ENCODE results near the gene DHRS9. TPM values are rescaled to one million over a fixed set of nuclear protein-coding genes. Genes with fewer than 3 reads are reported as not detected.
"Not testable (repeated sequence)": the region's sequence is repeated elsewhere in the genome, so short reads cannot be mapped to it uniquely, and the experiment has no call there.

DHRS9 gene
- total RNA-seq, 2 experiments from 2014 or later = not detected

DNA sequence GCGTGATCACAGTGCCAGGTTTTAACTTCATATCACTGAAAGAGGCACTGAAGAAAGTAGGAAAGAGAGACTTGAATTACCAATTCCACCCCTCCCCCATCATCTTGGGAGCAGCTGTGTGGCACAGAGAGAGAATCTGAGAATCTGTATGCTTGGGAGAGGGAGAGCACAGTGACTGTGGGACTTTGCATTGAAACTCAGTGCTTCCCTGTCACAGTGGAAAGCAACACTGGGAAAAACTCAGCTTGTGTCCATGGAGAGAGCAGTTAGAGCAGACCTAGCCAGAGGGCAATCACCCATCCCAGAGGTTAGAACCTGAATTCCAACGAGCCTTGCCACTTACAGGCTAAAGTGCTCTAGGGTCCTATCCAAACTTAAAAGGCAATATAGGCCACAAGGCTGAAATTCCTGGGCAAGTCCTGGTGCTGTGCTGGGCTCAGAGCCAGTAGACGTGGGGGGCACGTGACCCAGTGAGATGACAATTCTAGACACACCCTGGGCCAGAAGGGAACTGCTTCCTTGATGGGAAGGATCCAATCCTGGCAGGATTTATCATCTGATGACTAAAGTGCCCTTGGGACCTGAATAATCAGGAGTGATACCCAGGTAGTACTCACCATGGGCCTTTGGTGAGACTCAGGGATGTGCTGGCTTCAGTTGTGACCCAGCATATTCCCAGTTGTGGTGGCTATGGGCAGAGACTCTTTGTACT is 22.8 kb upstream of the DHRS9 start:
- DNase-seq = no peak
- POLR2A ChIA-PET = no interaction called here
- H3K9me3 Mint-ChIP-seq = peaks cover 24% of the 10 kb centered on the region
- H3K4me1 Mint-ChIP-seq = peaks cover under 1% of the 10 kb centered on the region
- peaks cover 5% of the 10 kb centered on the region for H3K36me3 Mint-ChIP-seq (ENCODE audit: low read depth)
- no peak overlapping the region for H3K27ac Mint-ChIP-seq
- H3K27me3 Mint-ChIP-seq = no peaks in the 10 kb centered on the region
- H3K4me3 Mint-ChIP-seq = no peak overlapping the region
- CTCF ChIA-PET = interaction anchor here (1.4 kb wide), 1 partner anchor 63 kb away, joined by 5 read pairs; no protein-coding TSS in a partner anchor

DNA sequence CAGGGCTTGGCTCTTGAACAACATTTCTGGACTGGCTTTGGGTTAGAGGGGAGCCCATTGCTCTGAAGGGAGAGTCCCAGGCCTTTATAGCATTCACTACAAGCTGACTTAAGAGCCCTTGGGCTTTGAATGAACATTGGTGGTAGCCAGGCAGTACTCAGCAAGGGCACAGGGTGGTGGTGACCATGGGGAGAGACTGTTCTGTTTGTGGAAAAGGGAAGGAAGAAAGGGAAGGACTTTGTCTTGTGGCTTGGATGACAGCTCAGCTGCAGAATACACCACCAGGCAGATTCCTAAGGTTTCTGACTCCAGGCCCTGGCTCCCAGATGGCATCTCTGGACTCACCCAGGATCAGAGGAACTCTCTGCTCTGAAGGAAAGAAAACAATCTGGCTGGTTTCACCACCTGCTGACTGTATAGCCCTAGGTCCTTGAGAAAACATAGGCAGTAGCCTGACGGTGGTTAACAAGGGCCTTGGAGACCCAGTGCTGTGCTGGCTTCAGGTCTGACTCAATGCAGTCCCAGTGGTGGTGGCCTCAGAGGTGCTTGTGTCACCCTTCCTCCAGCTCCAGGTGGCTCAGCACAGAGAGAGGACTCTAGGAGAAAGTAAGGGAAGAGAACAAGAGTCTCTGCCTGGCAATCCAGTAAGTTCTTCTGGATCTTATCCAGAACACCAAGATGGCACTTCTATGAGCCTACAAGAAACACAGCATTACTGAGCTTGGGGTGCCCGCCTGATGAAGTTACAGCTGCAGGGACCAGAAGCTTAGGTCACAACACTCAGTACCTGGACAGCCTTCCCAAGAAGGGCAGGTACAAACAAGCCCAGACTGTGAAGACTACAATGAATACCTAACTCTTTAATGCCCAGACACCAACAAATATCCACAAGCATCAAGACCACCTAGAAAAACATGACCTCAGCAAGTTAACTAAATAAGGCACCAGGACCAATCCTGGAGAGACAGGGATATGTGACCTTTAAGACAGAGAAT is 21.8 kb upstream of the DHRS9 start:
- POLR2A ChIA-PET = no interaction called here
- CTCF ChIA-PET = no interaction called here

DNA sequence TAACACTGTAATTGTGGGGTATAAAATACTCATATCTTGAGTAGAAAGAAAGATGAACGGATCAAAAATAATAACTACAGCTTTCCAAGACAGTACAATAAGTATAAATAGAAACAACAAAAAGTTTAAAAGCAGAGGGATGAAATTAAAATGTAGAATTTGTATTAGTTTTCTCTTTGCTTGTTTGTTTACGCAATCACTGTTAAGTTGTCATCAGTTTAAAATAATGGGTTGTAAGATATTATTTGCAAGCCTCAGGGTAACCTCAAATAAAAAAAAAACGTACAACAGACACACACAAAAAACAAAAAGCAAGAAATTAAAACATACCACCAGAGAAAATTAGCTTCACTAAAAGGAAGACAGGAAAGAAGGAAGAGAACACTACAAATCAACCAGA is 20.2 kb upstream of the DHRS9 start:
- Mint-ChIP-seq H3K36me3 (ENCODE audit: low read depth) (no peaks in the 10 kb centered on the region), H3K27ac (no peak overlapping the region), H3K27me3 (no peaks in the 10 kb centered on the region), H3K4me1 (no peaks in the 10 kb centered on the region), H3K9me3 (peaks cover 7% of the 10 kb centered on the region), H3K4me3 (no peak overlapping the region)
- ChIA-PET POLR2A (no interaction called here), CTCF (no interaction called here)
- DNase-seq = no peak

More for the DNA sequence above, 21.8 kb upstream of the DHRS9 start:
- H3K4me1 Mint-ChIP-seq = no peaks in the 10 kb centered on the region
- peaks cover 5% of the 10 kb centered on the region for H3K36me3 Mint-ChIP-seq (ENCODE audit: low read depth)
- no peak for DNase-seq
- H3K27ac Mint-ChIP-seq = no peak overlapping the region
- peaks cover 18% of the 10 kb centered on the region for H3K9me3 Mint-ChIP-seq
- H3K27me3 Mint-ChIP-seq = no peaks in the 10 kb centered on the region
- H3K4me3 Mint-ChIP-seq = no peak overlapping the region

DNA sequence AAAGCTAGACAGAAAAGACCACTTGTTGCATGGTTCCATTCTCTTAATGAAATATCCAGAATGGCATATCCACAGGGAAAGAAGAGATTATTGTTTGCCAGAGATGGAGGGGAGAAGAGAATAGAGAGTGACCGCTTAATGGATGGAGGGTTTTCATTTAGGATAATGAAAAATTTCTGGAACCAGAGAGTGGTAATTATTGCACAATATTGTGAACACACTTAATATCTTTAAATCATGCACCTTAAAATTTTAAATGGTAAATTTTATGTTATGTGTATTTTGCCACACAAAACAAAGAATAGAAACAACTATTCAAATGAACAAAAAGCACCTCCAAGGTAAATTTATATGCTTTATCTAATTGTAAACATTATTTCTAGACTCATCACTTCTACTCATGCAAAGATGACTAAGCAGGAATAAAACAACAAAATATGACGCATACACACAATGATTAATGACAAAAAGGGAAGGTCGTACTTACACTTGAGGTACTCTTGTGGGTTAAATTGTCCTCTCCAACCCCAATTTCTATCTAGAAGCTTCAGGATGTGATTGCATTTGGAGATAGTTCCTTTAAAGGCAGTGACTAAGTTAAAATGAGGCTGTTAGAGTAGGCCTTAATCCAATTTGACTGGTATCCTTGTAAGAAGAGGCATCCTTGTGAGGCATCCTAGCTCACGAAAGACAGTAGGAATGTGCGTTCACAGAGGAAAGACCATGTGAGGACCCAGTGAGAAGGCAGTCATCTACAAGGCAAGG is 18.7 kb upstream of the DHRS9 start:
- peaks cover 6% of the 10 kb centered on the region for H3K36me3 Mint-ChIP-seq (ENCODE audit: low read depth)
- H3K27ac Mint-ChIP-seq = no peak overlapping the region
- no peak for DNase-seq
- H3K4me3 Mint-ChIP-seq = no peak overlapping the region
- peaks cover 12% of the 10 kb centered on the region for H3K9me3 Mint-ChIP-seq
- ChIA-PET POLR2A (no interaction called here), CTCF (interaction anchor here (1.1 kb wide), 1 partner anchor 11 kb away, joined by 3 read pairs; no protein-coding TSS in a partner anchor)
- H3K4me1 Mint-ChIP-seq = no peaks in the 10 kb centered on the region
- H3K27me3 Mint-ChIP-seq = peaks cover 4% of the 10 kb centered on the region

DNA sequence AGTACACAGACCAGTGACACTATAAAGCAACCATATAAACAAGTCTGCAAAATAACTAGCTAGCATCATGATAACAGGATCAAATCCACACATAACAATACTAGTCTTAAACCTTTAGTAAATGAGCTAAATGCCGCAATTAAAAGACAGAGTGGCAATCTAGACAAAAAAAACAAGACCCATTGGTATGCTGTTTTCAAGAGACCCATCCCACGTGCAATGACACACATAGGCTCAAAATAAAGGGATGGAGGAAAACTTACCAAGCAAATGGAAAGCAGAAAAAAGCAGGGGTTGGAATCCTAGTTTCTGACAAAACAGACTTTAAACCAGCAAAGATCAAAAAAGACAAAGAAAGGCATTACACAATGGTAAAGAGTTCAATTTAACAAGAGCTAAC is 14.8 kb upstream of the DHRS9 start:
- CTCF ChIA-PET; H3K4me1 Mint-ChIP-seq; H3K36me3 Mint-ChIP-seq (ENCODE audit: low read depth); H3K27ac Mint-ChIP-seq; H3K27me3 Mint-ChIP-seq; DNase-seq; H3K4me3 Mint-ChIP-seq; POLR2A ChIA-PET: not testable (repeated sequence)
- peaks cover 18% of the 10 kb centered on the region for H3K9me3 Mint-ChIP-seq

DNA sequence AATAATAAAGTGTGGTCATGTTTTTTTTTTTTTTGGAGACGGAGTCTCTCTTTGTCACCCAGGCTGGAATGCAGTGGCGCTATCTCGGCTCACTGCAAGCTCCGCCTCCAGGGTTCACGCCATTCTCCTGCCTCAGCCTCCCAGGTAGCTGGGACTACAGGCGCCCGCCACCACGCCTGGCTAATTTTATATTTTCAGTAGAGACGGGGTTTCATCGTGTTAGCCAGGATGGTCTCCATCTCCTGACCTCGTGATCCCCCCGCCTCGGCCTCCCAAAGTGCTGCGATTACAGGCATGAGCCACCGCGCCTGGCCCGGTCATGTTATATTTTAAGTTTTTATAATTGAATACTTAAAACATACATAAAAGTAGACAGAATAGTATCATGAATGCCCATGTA is 5.2 kb upstream of the DHRS9 start:
- H3K27me3 Mint-ChIP-seq; H3K4me1 Mint-ChIP-seq; POLR2A ChIA-PET; H3K4me3 Mint-ChIP-seq; H3K9me3 Mint-ChIP-seq; H3K27ac Mint-ChIP-seq; DNase-seq; H3K36me3 Mint-ChIP-seq (ENCODE audit: low read depth); CTCF ChIA-PET: not testable (repeated sequence)

DNA sequence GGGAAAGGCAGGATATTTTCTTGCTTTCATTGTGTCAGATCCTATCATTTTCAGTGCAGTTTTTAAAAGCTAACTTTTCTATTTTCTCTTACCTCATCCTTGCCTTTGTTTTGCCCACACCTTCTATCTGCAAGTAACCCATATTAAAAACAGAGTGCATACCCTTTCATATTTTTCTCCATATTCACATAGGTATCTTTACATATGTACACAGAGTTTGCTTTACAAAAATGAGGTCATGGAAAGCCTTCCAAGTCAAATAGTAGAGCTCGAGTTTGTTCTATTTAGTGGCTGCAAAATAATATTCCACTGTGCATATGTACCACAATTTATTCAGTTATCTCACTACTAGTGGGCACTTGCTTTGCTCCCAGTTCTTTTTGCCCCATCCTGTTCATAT is 3.9 kb upstream of the DHRS9 start:
- Mint-ChIP-seq H3K27ac (no peak overlapping the region), H3K4me1 (no peaks in the 10 kb centered on the region), H3K9me3 (no peaks in the 10 kb centered on the region), H3K27me3 (no peaks in the 10 kb centered on the region), H3K36me3 (ENCODE audit: low read depth) (no peaks in the 10 kb centered on the region), H3K4me3 (no peak overlapping the region)
- ChIA-PET CTCF (interaction anchor here (1.7 kb wide), 1 partner anchor 44 kb away, joined by 5 read pairs; no protein-coding TSS in a partner anchor), POLR2A (no interaction called here)
- DNase-seq = no peak

DNA sequence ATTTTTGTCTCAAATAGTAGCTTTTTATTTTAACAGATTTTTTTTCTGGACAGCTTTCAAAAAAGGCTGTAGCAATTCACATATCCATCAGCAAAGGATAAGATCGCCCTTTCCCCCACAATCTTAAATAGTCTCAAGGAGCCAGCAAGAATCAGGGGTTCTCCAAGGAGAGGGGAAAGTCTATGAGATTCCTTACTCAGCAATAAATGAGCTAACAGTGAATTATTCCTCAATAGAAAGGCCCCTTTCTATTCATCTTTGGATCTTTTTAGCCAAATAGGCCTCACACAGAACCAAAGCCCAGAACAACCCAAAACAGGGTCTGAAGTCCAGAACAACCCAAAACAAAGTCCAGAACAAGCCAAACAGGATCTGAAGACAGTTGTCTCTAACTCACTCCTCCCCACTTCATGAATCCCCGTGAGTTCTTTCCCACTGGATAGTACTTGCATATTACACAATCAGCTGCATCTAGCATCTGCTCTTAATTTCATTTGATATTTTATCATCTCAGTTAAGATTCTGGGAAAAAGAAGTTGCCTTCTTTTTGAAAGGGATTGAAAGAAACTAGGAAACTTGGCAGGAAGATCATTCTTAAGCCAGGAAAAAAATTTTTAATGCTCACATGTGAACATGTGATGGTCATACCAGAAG is 3.4 kb upstream of the DHRS9 start:
- ChIA-PET CTCF (interaction anchor here (0.5 to 1.7 kb wide), 3 partner anchors 19 to 265 kb away, joined by 3 to 5 read pairs (median 3); no protein-coding TSS in a partner anchor), POLR2A (no interaction called here)
- Mint-ChIP-seq H3K36me3 (ENCODE audit: low read depth) (no peaks in the 10 kb centered on the region), H3K9me3 (no peaks in the 10 kb centered on the region), H3K4me1 (no peaks in the 10 kb centered on the region), H3K27ac (no peak overlapping the region), H3K4me3 (no peak overlapping the region), H3K27me3 (no peaks in the 10 kb centered on the region)
- DNase-seq = no peak

DNA sequence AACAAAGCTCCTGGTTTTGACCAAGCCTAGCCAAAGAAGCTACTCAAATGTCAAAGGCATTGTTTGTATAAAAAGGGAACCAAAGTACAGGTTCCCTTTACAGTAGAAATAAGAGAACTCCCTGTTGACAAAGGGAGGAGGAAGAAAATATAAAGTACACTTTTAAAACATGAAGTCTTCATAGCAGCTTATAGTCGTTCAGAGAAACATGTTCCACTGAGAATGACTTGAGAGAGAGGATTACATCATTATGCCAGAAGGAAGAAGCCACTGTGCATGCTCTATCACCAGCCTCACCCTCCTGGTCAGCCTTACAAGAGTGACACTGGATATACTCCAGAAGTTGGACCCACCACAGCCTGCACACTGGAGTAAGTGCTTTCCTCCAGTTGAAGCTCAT is 2.5 kb upstream of the DHRS9 start:
- no peaks in the 10 kb centered on the region for H3K9me3 Mint-ChIP-seq
- H3K27me3 Mint-ChIP-seq = no peaks in the 10 kb centered on the region
- H3K27ac Mint-ChIP-seq = no peak overlapping the region
- H3K4me1 Mint-ChIP-seq = peaks cover 1% of the 10 kb centered on the region
- H3K36me3 Mint-ChIP-seq (ENCODE audit: low read depth) = no peaks in the 10 kb centered on the region
- ChIA-PET POLR2A (no interaction called here), CTCF (interaction anchor here (0.7 kb wide), 1 partner anchor 18 kb away, joined by 3 read pairs; no protein-coding TSS in a partner anchor)
- no peak for DNase-seq
- H3K4me3 Mint-ChIP-seq = no peak overlapping the region

DNA sequence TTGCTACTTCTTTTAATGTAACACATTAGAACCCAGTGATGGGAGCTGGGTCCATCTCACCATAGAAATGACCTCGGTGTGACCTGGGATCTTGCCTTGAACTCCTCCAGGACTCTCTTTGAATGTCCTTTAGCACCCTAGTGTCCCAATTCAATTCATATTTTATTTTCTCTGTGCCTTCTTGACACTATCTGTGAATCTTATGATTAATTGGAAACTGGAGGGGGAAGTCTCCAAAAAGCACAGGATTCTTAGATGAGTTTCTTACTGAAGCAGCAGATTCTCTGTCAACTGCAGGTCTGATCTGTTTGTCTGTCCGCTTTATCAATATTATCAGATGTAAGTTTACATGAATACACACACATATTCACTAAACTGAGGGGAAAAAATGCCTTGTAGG is 470 bp downstream of the DHRS9 start:
- H3K9me3 Mint-ChIP-seq = no peaks in the 10 kb centered on the region
- no peaks in the 10 kb centered on the region for H3K27me3 Mint-ChIP-seq
- H3K27ac Mint-ChIP-seq = no peak overlapping the region
- DNase-seq = no peak
- peaks cover 16% of the 10 kb centered on the region for H3K4me1 Mint-ChIP-seq
- ChIA-PET POLR2A (no interaction called here), CTCF (no interaction called here)
- H3K4me3 Mint-ChIP-seq = no peak overlapping the region
- H3K36me3 Mint-ChIP-seq (ENCODE audit: low read depth) = no peaks in the 10 kb centered on the region

DNA sequence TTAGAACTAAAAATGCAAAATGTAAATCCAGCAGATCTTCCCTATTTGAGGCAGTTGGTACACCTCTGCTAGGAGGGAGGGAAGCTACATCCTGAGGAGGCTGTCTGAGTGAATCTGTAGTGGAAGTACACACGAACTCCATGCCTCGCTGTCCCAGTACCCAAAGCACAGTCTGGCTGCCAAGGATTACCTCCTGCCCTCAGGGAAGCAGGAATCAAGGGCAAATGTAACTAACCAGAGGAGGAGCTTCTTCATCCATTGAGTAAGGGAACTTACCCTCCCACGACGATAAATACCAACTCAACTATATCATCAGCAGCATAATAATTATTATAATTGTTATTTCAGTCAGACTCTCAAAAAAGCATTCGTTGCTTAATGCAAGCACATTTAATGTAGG is 2.1 kb downstream of the DHRS9 start:
- Mint-ChIP-seq H3K4me1 (peaks cover 16% of the 10 kb centered on the region), H3K27ac (no peak overlapping the region), H3K4me3 (no peak overlapping the region), H3K27me3 (no peaks in the 10 kb centered on the region), H3K36me3 (ENCODE audit: low read depth) (no peaks in the 10 kb centered on the region), H3K9me3 (no peaks in the 10 kb centered on the region)
- POLR2A ChIA-PET = no interaction called here
- CTCF ChIA-PET = interaction anchor here (0.6 kb wide), 1 partner anchor 860 kb away, joined by 3 read pairs; no protein-coding TSS in a partner anchor
- DNase-seq = no peak

DNA sequence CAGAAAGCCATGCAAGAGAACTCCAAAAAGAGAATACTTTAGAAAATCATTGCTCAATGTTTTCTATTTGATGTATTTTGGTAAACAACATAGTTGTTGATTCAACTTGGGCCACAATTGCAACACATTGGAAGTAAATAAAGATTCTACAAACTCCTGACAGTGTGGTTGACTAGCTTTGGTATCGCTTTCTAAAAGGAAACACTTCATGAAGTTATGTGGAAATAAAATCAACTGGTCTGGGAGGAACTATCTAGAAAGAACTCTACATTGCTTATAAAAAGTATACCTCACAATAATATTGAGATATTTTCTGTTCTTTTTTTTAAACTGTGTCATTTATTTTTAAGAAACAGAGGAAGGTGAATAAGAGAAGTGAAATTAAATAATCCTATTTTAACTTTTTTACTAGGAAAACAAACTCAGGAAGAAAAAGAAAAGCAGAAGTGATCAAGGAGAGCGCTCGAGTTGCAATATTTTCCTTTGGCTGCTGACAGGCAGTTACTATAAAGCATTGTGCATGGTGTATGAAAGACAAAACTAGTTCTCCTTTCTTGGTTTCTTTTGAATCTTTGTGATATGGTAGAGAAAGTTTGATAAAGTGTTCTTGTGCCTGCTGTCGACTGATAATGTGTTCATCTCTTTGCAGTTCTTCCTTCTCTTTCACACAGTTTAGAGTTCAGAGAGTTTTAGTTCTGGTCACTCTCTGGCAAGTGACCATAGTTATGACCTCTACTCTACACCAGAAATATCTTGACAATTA is 3.0 kb downstream of the DHRS9 start:
- peaks cover 16% of the 10 kb centered on the region for H3K4me1 Mint-ChIP-seq
- ChIA-PET CTCF (interaction anchor here (0.6 kb wide), 1 partner anchor 859 kb away, joined by 3 read pairs; no protein-coding TSS in a partner anchor), POLR2A (no interaction called here)
- no peak overlapping the region for H3K4me3 Mint-ChIP-seq
- H3K27ac Mint-ChIP-seq = no peak overlapping the region
- no peaks in the 10 kb centered on the region for H3K27me3 Mint-ChIP-seq
- no peak for DNase-seq
- no peaks in the 10 kb centered on the region for H3K36me3 Mint-ChIP-seq (ENCODE audit: low read depth)
- H3K9me3 Mint-ChIP-seq = no peaks in the 10 kb centered on the region

Measured in activated CD4-positive, alpha-beta memory T cell treated with anti-CD3 and anti-CD28 coated beads, Interleukin-2, amount 10 ng/mL, durations not matched to agents 7 days and 5 days (primary cell).